Heart left ventricle (tissue), 13 donors: ENCODE data around the gene ATG2A.

Experiments
- CTCF ChIP-seq, 12 donors: fragments of 200-600 bp; sonication (generic) in 4 of 12; IDR thresholded peaks; one replicate each; pipeline versions ENCODE4 v1.5.0 to v1.8.0; 2018 to 2022; ENCODE audit warnings: antibody characterized with exemption in 12 of 12, mild to moderate bottlenecking in 5 of 12
- POLR2A ChIP-seq, 2 donors: fragments of 450-650 bp; IDR thresholded peaks; one replicate each; pipeline ENCODE4 v1.6.1; 2017; ENCODE audit warnings: antibody characterized with exemption in 2 of 2, mild to moderate bottlenecking in 2 of 2, moderate library complexity in 2 of 2
- donor health status: ischemic (EF 13 %, LVEDD 7.1; RV severe dilation, severe dysfunction).
- donor health status: DM: no; HTN: yes; CAD: no.
- donor health status: DM: no; HTN: no; CAD: no.
- donor health status: ischemic (EF 25% LVEDD 6.9; RV normal size, moderate dysfunction).
- donor health status: ischemic (EF 25% LVEDD 5.7; RV mildly dilated, moderate dysfunction).
- donor health status: ischemic (EF 35%, LVEDD 5.7; RV mildly dilated, moderate dysfunction).
- donor health status: nonischemic (EF 11% LVEDD 7.7; RV severe dilation, severe dysfunction).
- donor health status: DM: yes; HTN: yes; CAD: no.
- donor health status: PGD.
- donor health status: ischemic (EF 29% LVEDD 5.4; RV normal size, mild dysfunction).
- donor health status: nonischemic (EF 23%, LVEDD 6.1; RV moderate dilation, normal function).

GRCh38 chr11:64845129-64845775, 71.8 kb downstream of the ATG2A start:
- TF ChIP-seq CTCF (IDR thresholded peaks at IDR 0.05) (no peak), POLR2A (IDR thresholded peaks at IDR 0.05) (no peak)
